Thymus (tissue), 11 donors: ENCODE data around the gene WFS1. TPM values are rescaled to one million over a fixed set of nuclear protein-coding genes. Genes with fewer than 3 reads are reported as not detected.

Source experiments
- DNase-seq, 9 donors: peaks; one replicate each; pipeline ENCODE4 v3.0.0-alpha.2; 2013; ENCODE audit warnings: low spot score in 9 of 9, low read depth in 6 of 9, missing footprints in 1 of 9
- H3K27ac ChIP-seq, 2 donors: one replicate each; pipeline ENCODE4 v1.5.1; 2013; ENCODE audit warnings: control low read depth in 1 of 2, low read depth in 1 of 2, low read length in 1 of 2, mild to moderate bottlenecking in 1 of 2, moderate library complexity in 1 of 2
- H3K27me3 ChIP-seq, 2 donors: one replicate each; pipeline ENCODE4 v1.5.1; 2013; ENCODE audit warnings: low read length in 1 of 2; ENCODE audit not compliant: control insufficient read depth in 2 of 2, insufficient read depth in 1 of 2
- H3K36me3 ChIP-seq, 2 donors: one replicate each; pipeline ENCODE4 v1.5.1; 2013; ENCODE audit warnings: low read length in 1 of 2, mild to moderate bottlenecking in 1 of 2, moderate library complexity in 1 of 2; ENCODE audit not compliant: control insufficient read depth in 2 of 2, insufficient read depth in 2 of 2
- H3K4me1 ChIP-seq, 2 donors: one replicate each; pipeline ENCODE4 v1.5.1; 2013; ENCODE audit warnings: low read length in 2 of 2; ENCODE audit not compliant: control insufficient read depth in 2 of 2, insufficient read depth in 2 of 2
- H3K4me3 ChIP-seq, 2 donors: one replicate each; pipeline ENCODE4 v1.5.1; 2013; ENCODE audit warnings: low read length in 2 of 2, control low read depth in 1 of 2, mild to moderate bottlenecking in 1 of 2
- H3K9me3 ChIP-seq, 2 donors: one replicate each; pipeline ENCODE4 v1.5.1; 2013; ENCODE audit warnings: low read length in 1 of 2, mild to moderate bottlenecking in 1 of 2; ENCODE audit not compliant: control insufficient read depth in 2 of 2, insufficient read depth in 1 of 2
- WGBS: extraction: QIAGEN DNeasy Blood & Tissue Kit; methylation state at CpG from one replicate; pipeline ENCODE4 v1.1.7; 2013; 5-methylcytosine and 5-hydroxymethylcytosine counted together
- polyA plus RNA-seq: library from polyadenylated mRNA; stranded (reverse); fragments of 200-250 nt; gene quantifications from one replicate; pipeline ENCODE4 v1.2.3, GENCODE V29; 2013
- total RNA-seq: library from RNA; stranded (reverse); fragments of 120-200 nt; gene quantifications from one replicate; pipeline ENCODE4 v1.2.4, GENCODE V29; 2013
- donor health status: healthy.

WFS1 gene
- total and polyA plus RNA-seq, 2 donors = 1.5 to 5.1 TPM

DNA sequence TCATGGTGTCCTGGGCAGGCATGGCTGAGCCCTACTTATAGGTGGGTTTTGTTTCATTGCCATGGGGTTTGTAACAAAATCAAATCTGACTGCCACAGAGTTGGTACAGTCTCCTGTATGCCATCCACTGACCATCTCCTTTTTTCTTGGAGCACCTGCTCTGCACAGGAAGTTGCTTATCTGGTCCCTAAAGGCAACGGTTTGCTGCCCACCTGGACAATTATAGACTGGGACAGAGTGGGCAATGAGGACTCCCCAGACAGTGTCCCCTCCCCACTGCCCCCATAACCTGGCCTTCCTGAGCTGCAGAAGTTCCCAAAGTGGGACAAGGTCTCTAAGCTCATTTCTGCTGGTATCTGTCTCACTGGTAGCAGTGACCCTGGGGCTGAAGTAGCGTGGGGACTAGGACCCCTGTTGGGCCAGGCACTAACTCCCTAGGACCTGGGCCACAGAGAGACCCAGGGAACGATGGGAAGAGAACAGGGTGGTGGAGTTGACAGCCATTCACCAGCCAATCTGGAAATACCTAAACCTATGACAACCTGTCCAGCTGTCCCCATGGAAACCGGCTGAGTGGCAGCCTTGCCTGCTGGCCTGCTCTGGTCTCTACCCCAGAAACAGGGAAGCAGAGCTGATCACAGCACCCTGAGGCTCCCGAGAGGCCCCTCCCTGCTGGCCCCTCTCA lies 64.7 kb downstream of the WFS1 start:
- Histone ChIP-seq H3K36me3 (no peaks in the 10 kb centered on the region), H3K4me1 (no peaks in the 10 kb centered on the region), H3K9me3 (peaks cover 2 to 15% of the 10 kb centered on the region in 2 donors), H3K4me3 (no peak overlapping the region), H3K27ac (no peak overlapping the region), H3K27me3 (peaks cover 3 to 21% of the 10 kb centered on the region in 2 donors)
- 89% methylated on average over 5 of the region's 5 CpGs for WGBS
- DNase-seq = no peak

DNA sequence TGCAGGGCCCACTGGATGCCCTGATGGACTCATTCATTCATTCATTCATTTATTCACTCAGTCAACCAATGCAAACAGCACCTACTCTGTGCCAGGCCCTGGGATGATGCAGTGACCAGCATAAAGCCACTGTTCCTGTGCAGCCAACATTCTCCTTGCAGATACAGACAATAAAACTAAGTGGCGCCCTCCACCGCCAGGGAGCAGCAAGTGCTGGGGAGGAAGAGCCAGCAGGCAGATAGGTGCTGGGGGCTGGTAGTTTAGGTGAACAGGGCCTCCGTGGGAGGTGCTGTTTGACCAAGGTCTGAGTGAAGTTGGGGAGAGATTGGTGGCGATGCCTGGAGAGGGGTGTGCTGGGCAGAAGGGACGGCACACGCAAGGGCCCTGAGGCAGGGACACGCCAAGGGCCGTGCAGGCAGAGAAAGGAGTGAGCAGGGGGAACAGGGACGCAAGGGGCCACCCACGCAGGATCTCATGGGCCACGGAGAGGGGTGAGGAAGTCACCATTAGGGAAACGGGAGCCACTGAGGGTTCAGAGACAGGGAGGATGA lies 65.5 kb downstream of the WFS1 start:
- H3K27me3 ChIP-seq = peaks cover 3 to 21% of the 10 kb centered on the region in 2 donors
- no peaks in the 10 kb centered on the region for H3K36me3 ChIP-seq
- no peak overlapping the region for H3K27ac ChIP-seq
- DNase-seq = no peak
- no peaks in the 10 kb centered on the region for H3K4me1 ChIP-seq
- 77% methylated on average over 12 of the region's 12 CpGs for WGBS
- H3K4me3 ChIP-seq = no peak overlapping the region
- H3K9me3 ChIP-seq = peaks cover 2 to 15% of the 10 kb centered on the region in 2 donors

DNA sequence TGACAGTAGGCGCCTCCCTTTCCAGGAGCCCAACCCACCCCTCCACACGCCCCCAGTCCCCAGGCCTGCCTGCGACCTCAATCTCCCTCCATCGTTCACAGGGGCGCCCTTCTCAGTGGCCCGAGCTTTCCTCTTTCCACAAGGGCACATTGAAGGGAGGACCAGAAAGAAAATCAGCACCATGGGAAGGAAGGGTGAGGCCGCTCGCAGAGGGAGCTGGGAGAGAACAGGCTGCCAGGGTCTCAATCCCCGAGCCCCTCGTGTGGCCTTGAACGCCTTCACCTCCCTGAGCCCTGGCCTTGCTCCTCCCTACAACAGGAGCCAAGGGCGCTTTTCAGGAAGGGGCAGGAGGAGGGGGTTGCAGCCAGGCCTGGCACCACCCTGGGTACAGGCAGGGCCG lies 66.5 kb downstream of the WFS1 start:
- no peaks in the 10 kb centered on the region for H3K36me3 ChIP-seq
- WGBS = 82% methylated on average over 13 of the region's 13 CpGs
- H3K4me1 ChIP-seq = no peaks in the 10 kb centered on the region
- peaks cover 3 to 21% of the 10 kb centered on the region in 2 donors for H3K27me3 ChIP-seq
- no peak overlapping the region for H3K4me3 ChIP-seq
- peaks cover 2 to 15% of the 10 kb centered on the region in 2 donors for H3K9me3 ChIP-seq
- DNase-seq = no peak
- H3K27ac ChIP-seq = no peak overlapping the region

DNA sequence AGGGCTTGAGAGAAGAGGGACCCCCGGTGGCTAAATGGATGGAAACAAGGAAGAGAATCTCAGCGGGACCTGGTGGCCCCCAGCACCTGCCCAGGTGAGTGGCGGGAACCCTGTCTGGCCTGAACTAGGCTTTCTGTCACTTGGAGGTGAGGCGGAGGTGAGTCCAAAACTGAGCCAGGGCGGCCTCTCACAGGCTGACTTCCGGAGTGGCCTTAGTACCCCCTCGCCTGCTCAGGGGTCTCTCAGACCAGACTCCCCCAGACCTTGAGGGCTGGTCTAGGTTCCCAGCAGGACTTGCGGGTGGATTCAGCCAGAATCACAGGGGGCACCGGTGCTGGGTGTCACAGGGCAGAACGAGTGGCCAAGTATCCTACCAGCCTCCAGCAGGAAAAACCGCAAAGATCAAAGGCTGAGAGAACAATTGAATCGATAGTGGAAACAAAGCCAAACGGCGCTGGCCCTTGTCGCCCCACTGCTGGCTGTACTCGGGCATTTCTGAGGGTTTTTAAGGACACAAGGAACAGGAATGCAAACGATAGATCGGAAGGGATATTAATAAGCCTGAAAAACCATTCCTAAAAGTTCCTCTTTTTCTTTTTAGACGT lies 67.8 kb downstream of the WFS1 start:
- H3K4me3 ChIP-seq = no peak overlapping the region
- peaks cover 3 to 21% of the 10 kb centered on the region in 2 donors for H3K27me3 ChIP-seq
- H3K4me1 ChIP-seq = no peaks in the 10 kb centered on the region
- WGBS = 23% methylated on average over 19 of the region's 19 CpGs
- no peak overlapping the region for H3K27ac ChIP-seq
- no peaks in the 10 kb centered on the region for H3K36me3 ChIP-seq
- DNase-seq = no peak
- H3K9me3 ChIP-seq = peaks cover 2 to 10% of the 10 kb centered on the region in 2 donors

DNA sequence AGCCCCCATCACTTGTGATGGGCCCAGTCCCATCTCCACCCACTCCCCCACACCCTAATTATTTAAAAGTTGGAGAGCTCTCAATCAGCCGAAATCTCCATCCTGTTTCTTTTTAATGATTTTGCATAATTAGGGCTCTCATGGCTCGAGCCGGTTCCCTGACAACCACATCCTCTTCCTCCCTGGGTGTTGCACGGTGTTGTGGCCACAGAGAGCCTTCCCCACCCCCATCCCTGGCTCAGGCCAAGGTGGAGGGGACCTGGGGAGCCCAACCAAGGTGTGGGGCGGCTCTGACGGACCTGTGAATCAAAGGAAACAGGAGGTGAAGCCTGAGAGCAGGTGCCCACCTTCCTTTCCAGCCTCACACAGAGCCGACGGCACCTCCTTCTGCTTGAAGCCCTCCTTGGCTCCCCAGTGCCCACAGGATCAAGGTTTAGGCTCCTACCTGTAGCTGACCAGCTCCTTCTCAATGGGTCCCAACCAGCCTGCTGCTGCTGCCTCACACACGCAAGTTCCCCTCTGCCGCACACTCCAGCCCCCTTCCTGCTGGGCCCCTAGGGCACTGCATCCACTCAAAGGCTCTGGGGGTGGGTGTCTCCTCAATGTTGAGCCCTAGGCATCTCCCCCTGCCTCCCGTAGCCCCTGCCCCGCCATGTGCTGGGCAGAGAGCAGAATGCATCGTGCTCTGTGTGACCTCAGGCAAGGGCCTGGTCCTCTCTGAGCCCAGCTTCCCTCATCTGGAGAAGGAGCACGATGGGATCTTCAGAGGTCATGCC lies 68.7 kb downstream of the WFS1 start:
- 41% methylated on average over 14 of the region's 14 CpGs for WGBS
- DNase-seq = no peak
- peaks cover 3 to 21% of the 10 kb centered on the region in 2 donors for H3K27me3 ChIP-seq

DNA sequence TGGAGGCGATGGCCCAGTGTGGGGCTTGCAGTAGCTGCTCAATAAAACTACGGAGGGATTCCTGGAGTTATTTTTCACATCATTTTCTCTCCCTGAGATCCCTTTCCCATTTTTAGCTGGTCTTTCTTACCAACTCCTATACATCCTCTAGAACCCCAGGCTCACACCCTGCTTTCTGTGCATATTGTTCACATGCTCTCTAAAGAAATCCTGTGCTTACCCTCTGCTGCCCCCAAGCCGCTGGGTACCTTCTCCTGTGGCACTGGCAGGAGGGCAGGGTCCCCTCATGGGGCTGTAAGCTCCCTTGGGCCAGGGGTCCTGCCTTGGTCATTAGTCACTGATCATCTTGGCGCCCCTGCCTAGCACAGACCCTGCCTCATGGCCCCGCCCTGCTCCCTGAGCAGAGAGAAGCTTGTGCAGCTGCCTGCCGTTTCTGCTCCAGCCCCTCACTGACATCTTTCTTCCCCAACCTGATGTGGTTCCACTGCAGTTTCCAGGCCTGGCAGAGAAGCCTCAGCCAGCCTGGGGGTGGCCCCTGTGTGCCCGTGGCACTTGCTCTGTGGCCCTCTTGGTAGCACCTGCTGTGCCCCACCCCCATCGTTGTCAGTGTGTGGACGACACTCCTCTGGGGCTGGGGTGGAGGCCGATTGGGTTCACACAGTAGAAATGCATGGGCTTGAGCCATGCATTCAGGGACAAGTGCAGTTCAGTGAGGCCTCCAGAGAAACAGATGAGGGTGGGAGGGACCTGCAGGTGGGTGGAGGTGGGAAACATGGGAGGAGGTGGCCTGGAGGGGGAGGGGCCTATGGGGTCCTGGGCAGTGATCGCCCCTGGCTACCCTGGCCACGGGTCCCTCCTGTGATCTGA lies 69.5 kb downstream of the WFS1 start:
- Histone ChIP-seq H3K4me1 (no peaks in the 10 kb centered on the region), H3K4me3 (no peak overlapping the region), H3K27ac (no peak overlapping the region), H3K36me3 (no peaks in the 10 kb centered on the region), H3K27me3 (peaks cover 3 to 21% of the 10 kb centered on the region in 2 donors), H3K9me3 (peaks cover 0 to 3% of the 10 kb centered on the region in 2 donors)
- WGBS = 76% methylated on average over 12 of the region's 12 CpGs
- no peak for DNase-seq

More for the DNA sequence above, 68.7 kb downstream of the WFS1 start:
- H3K4me3 ChIP-seq = no peak overlapping the region
- no peaks in the 10 kb centered on the region for H3K4me1 ChIP-seq
- no peak overlapping the region for H3K27ac ChIP-seq
- no peaks in the 10 kb centered on the region for H3K36me3 ChIP-seq
- peaks cover 2 to 10% of the 10 kb centered on the region in 2 donors for H3K9me3 ChIP-seq

DNA sequence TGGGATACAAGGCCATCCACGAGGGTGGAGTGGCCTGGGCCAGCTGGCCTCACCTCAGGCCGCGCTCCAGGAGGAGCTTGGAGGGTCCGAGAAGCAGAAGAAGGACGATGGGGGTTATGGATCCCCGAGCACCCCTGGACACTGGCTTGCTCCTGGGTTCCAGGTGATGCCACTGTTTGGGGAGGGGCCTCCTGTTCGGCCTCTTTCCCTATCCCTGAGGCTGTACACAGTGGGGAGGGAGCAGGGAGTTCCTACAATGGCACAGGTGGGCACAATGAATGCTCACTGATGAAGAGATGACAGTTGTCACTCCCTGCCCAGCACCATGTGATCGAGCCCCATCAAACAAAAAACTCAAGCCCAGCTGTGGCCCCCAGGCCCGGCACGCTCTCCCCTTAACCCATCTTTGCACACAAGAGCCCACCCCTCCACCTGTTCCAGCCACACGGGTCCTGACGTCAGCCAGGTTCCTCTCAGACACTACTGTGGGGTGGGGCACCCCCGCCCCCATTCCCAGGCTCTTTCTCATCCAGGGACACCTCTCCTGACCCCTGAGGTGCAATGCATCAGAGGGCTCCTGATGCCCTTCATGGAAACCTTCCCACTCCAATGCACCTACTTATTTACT lies 70.3 kb downstream of the WFS1 start:
- H3K27ac ChIP-seq = no peak overlapping the region
- H3K4me3 ChIP-seq = no peak overlapping the region
- DNase-seq = no peak
- H3K27me3 ChIP-seq = peaks cover 3 to 21% of the 10 kb centered on the region in 2 donors
- 90% methylated on average over 13 of the region's 13 CpGs for WGBS
- H3K36me3 ChIP-seq = no peaks in the 10 kb centered on the region
- no peaks in the 10 kb centered on the region for H3K9me3 ChIP-seq
- no peaks in the 10 kb centered on the region for H3K4me1 ChIP-seq

DNA sequence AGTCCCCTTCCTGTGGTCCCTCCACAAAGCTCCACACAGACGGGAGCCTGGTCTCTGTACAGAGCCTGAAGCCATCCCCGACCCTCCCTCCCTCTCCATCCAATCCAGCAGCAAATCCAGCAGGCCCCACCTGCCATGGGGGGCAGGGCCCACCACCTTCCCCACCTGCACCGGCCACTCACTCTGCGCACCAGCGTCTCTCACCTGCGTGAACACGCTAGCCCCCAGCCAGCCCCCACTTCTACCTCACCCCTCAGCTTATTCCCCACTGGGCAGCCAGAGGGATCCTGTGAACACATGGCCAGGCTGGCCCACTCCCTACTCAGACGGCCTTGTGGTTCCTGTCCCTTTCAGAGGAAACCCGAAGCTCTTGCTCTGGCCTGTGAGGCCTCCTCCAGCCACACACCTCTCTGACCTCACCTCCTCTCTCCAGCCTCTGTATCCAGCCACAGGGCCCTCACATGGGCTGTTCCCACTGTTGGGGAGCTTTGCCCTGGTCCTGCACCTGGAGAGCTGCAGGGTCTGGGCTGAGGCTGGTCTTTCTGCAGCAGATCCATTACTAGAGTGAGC lies 70.9 kb downstream of the WFS1 start:
- DNase-seq = no peak
- WGBS = 81% methylated on average over 9 of the region's 9 CpGs
- no peaks in the 10 kb centered on the region for H3K4me1 ChIP-seq
- no peak overlapping the region for H3K27ac ChIP-seq
- H3K27me3 ChIP-seq = peaks cover 3 to 21% of the 10 kb centered on the region in 2 donors
- H3K36me3 ChIP-seq = no peaks in the 10 kb centered on the region
- peaks cover 0 to 2% of the 10 kb centered on the region in 2 donors for H3K9me3 ChIP-seq
- H3K4me3 ChIP-seq = no peak overlapping the region
